ENCODE results near the gene ZAR1L.
"Not testable (repeated sequence)": the region's sequence is repeated elsewhere in the genome, so short reads cannot be mapped to it uniquely, and the experiment has no call there.

The ZAR1L gene

GRCh38 chr13:32315238-32316027 lies at the start of gene ZAR1L, which contains the start of gene BRCA2:
TSS of gene ZAR1L (minus strand) at chr13:32315363. CDS start at chr13:32311925, 3,438 bp downstream.
TSS of gene BRCA2 (plus strand) at chr13:32315508. CDS start at chr13:32316461, 953 bp downstream.
- DNase-seq, result peak; percentile 85

- DNase-seq, result no peak
Observed at GRCh38 chr13:32362574-32362973, 47.4 kb upstream of the ZAR1L start.

- not testable (repeated sequence) for DNase-seq
Observed at GRCh38 chr13:32355935-32356334, 40.8 kb upstream of the ZAR1L start.

- no peak for DNase-seq
Observed at GRCh38 chr13:32354040-32354439, 38.9 kb upstream of the ZAR1L start.

GRCh38 chr13:32350839-32351441 lies 35.8 kb upstream of the ZAR1L start:
- not testable (repeated sequence) for DNase-seq

- DNase-seq, result no peak
Observed at GRCh38 chr13:32347651-32348050, 32.5 kb upstream of the ZAR1L start.

GRCh38 chr13:32340914-32341313 lies 25.8 kb upstream of the ZAR1L start:
- no peak for DNase-seq

GRCh38 chr13:32334671-32335070 lies 19.5 kb upstream of the ZAR1L start:
- DNase-seq, result no peak

GRCh38 chr13:32330441-32330840 lies 15.3 kb upstream of the ZAR1L start:
- no peak for DNase-seq

GRCh38 chr13:32323912-32324311 lies 8.7 kb upstream of the ZAR1L start:
- no peak for DNase-seq

- no peak for DNase-seq
Observed at GRCh38 chr13:32320528-32320927, 5.4 kb upstream of the ZAR1L start.

GRCh38 chr13:32317716-32318465 lies 2.7 kb upstream of the ZAR1L start:
- no peak for DNase-seq

GRCh38 chr13:32316501-32316900 lies 1.3 kb upstream of the ZAR1L start:
- DNase-seq, result no peak

- DNase-seq, result no peak
Observed at GRCh38 chr13:32316028-32316339, 821 bp upstream of the ZAR1L start.

- DNase-seq, result no peak
Observed at GRCh38 chr13:32314271-32315237, 609 bp downstream of the ZAR1L start.

- DNase-seq, result no peak
Observed at GRCh38 chr13:32311188-32311897, 3.8 kb downstream of the ZAR1L start.

GRCh38 chr13:32310134-32310706 lies 4.9 kb downstream of the ZAR1L start:
- no peak for DNase-seq

- no peak for DNase-seq
Observed at GRCh38 chr13:32309312-32310133, 5.6 kb downstream of the ZAR1L start.

- DNase-seq, result no peak
Observed at GRCh38 chr13:32305646-32306045, 9.5 kb downstream of the ZAR1L start.

- no peak for DNase-seq
Observed at GRCh38 chr13:32302461-32302860, 12.7 kb downstream of the ZAR1L start.

- no peak for DNase-seq
Observed at GRCh38 chr13:32300920-32301319, 14.2 kb downstream of the ZAR1L start.
